SK-N-SH treated with all-trans-retinoic acid at 6 μM for 48 hours (cell line): ENCODE data around the gene MAP3K2.

Source experiments
- ESRRG ChIP-seq: fragments of 250-450 bp; sonication (Bioruptor Pico); IDR thresholded peaks from 2 replicates; pipeline ENCODE4 v1.6.1; 2021; ENCODE audit warnings: mild to moderate bottlenecking
- RARB ChIP-seq: fragments of 250-450 bp; sonication (Bioruptor Pico); IDR thresholded peaks from 2 replicates; pipeline ENCODE4 v1.8.0; 2021; ENCODE audit warnings: mild to moderate bottlenecking, moderate library complexity
- TCF4 ChIP-seq: fragments of 250-450 bp; sonication (Bioruptor Pico); IDR thresholded peaks from 2 replicates; pipeline ENCODE4 v1.8.0; 2021; ENCODE audit warnings: mild to moderate bottlenecking, moderate library complexity, borderline replicate concordance
- ZNF70 ChIP-seq: fragments of 450-650 bp; formaldehyde crosslinking; IDR thresholded peaks from 2 replicates; pipeline ENCODE4 v1.5.0; 2020; ENCODE audit warnings: mild to moderate bottlenecking, moderate library complexity
- ZNF8 ChIP-seq: fragments of 450-650 bp; formaldehyde crosslinking; IDR thresholded peaks from 2 replicates; pipeline ENCODE4 v1.5.0; 2020; ENCODE audit warnings: mild to moderate bottlenecking, moderate library complexity

- no peak for TF ChIP-seq ESRRG (CRISPR knock-in tag)
- TF ChIP-seq ZNF8 (CRISPR knock-in tag), result no peak
- TF ChIP-seq RARB (CRISPR knock-in tag), result no peak
- no peak for TF ChIP-seq TCF4 (CRISPR knock-in tag)
- TF ChIP-seq ZNF70 (CRISPR knock-in tag), result no peak
Observed at GRCh38 chr2:127308586-127309138, 79.1 kb downstream of the MAP3K2 start.
